Activated CD8-positive, alpha-beta memory T cell treated with anti-CD3 and anti-CD28 coated beads for 36 hours (primary cell): ENCODE data around the gene IFI30. TPM values are rescaled to one million over a fixed set of nuclear protein-coding genes. Genes with fewer than 3 reads are reported as not detected.

ENCODE experiments used
- CTCF ChIA-PET: fragments of 350-600 bp; sonication (Branson Sonifier 250); formaldehyde crosslinking; loops from one replicate; lab custom pipeline; 2021; ENCODE audit warnings: antibody characterized with exemption; lab: Charles Lee
- POLR2A ChIA-PET: fragments of 350-600 bp; sonication (Branson Sonifier 250); formaldehyde crosslinking; loops from one replicate; lab custom pipeline; 2021; ENCODE audit warnings: antibody characterized with exemption; lab: Charles Lee
- total RNA-seq, 2 experiments: library from RNA; stranded (reverse); gene quantifications; one replicate each; pipeline ENCODE4 v1.2.3, GENCODE V29; 2021

Gene IFI30
- 10 to 100 TPM; 22.5 to 24.6 TPM for total RNA-seq

DNA sequence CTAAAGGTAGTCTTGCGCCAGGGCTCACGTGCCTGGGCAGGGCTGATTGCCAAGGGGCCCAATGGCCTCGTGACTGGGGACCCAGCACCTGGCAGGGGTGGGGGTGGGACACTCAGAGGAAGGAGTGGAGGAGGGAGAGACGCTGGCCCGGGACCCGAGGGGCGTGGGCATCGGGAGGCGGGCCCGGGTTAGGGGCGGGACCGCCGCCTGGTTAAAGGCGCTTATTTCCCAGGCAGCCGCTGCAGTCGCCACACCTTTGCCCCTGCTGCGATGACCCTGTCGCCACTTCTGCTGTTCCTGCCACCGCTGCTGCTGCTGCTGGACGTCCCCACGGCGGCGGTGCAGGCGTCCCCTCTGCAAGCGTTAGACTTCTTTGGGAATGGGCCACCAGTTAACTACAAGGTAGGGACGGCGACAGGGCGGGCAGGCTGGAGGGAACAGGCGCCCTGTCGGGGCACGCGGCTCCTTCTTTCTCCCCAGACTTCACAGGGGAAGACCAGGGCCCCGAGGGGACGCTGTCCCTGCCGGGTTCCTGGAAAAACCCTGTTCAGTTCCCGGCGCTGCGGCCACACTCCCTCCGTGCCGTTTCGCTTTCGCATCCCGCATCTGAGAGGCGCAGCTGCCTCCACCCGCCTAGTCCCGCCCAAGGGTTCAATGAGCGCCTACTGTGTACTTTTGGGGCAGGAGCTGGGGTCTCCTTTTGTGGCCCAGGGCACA lies at the start of gene IFI30:
Gene IFI30 (plus strand): TSS at position 242 of the 717 bp plus-strand sequence. CDS start 29 bp downstream, at position 271.
- ChIA-PET CTCF (interaction anchor here (0.6 to 1.0 kb wide), 2 partner anchors 9 to 22 kb away, joined by 3 read pairs; no protein-coding TSS in a partner anchor), POLR2A (interaction anchor here (1.2 kb wide), 1 partner anchor 78 kb away, joined by 4 read pairs; no protein-coding TSS in a partner anchor)

- ChIA-PET CTCF (no interaction called here), POLR2A (no interaction called here)
Observed at GRCh38 chr19:18123819-18124218, 49.8 kb upstream of the IFI30 start.

DNA sequence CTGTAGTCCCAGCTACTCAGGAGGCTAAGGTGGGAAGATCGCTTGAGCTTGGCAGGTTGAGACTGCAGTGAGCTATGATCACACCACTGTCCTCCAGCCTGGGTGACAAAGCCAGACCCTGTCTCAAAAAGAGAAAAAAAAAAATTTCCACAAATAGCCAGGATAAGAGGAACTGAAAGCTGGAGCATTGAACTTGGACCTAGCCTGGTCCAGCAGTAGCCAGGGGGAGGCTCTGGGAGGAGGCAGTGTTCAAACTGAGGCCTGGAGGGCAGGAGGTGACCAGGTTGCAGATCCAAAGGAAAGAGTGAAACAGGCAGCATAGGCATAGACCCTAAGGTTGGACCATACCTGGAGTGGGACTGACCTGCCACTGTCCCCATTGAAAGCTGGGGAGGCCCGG lies 47.5 kb upstream of the IFI30 start:
- POLR2A ChIA-PET: no interaction called here
- CTCF ChIA-PET: interaction anchor here (2.3 kb wide), 1 partner anchor 13 kb away, joined by 7 read pairs; no protein-coding TSS in a partner anchor

DNA sequence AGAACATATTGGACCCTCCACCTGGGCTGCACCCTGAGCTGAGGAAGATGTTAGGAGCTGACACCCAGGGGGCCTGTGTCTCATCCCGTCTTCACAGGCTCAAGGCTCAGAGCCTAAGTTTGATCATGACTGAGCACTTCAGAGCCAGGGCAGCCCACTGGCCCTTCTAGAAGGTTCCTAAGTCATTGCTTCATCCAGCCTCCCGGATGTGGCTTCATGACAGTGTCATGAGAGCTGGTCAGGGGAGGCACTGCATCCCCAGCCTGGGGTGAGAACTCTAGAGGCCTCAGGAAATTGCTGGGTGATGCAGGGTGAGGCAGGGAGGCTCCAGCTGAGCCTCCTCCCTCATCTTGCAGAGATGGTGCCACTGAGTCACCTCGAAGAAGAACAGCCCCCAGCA lies 45.6 kb upstream of the IFI30 start:
- POLR2A ChIA-PET: no interaction called here
- CTCF ChIA-PET: interaction anchor here (1.0 kb wide), 1 partner anchor 23 kb away, joined by 3 read pairs; no protein-coding TSS in a partner anchor

DNA sequence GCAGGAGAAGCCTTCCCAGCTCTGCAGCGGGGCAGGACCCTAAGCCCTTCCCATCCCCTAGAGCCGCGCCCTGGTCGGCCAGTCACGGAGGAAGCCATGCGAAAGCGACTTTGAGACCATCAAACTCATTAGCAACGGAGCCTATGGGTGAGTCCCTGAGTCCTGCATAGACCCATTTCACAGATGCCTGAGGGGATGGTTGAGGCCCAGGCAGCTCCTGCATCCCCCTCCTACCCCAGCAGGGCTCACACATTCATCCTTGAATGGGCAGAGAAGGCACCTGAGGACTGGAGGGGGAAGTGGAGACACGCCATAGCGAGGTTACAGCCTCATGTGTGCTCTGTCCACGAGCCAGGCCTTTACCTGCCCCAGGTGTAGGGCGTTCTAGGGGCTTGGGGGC lies 44.8 kb upstream of the IFI30 start:
- POLR2A ChIA-PET: no interaction called here
- CTCF ChIA-PET: interaction anchor here (1.0 kb wide), 1 partner anchor 23 kb away, joined by 3 read pairs; no protein-coding TSS in a partner anchor

DNA sequence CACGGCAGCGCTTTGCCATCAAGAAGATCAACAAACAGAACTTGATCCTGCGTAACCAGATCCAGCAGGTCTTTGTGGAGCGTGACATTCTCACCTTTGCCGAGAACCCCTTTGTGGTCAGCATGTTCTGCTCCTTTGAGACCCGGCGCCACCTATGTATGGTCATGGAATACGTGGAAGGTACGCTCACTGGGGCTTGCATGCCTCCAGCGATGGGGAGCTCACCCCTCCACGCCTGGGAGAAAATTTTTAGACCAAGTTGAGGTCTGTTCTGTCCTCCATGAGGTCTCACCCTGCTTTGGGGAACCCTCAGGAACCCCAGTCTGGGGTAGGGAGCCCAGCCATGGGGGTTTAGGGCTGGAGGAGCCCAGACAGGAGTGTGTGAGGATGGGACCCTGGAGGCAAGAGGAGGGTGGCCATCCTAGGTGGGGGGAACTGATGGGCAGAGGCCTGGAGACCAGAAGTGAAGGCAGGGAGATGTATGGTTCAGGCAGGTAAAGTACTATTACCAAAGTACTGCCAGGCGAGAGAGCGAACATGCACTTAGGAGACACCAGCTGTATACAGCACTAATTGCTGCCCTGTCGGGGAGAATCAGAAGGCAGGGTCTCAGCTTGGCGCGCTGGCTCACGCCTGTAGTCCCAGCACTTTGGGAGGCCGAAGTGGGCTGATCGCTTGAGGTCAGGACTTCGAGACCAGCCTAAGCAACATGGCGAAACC lies 42.9 kb upstream of the IFI30 start:
- ChIA-PET POLR2A (no interaction called here), CTCF (no interaction called here)

- POLR2A ChIA-PET: no interaction called here
- CTCF ChIA-PET: no interaction called here
Observed at GRCh38 chr19:18131841-18132596, 41.6 kb upstream of the IFI30 start.

GRCh38 chr19:18135712-18136584 lies 37.7 kb upstream of the IFI30 start:
- CTCF ChIA-PET: interaction anchor here (0.6 kb wide), 1 partner anchor 44 kb away, joined by 3 read pairs; no protein-coding TSS in a partner anchor
- POLR2A ChIA-PET: no interaction called here

- ChIA-PET POLR2A (no interaction called here), CTCF (no interaction called here)
Observed at GRCh38 chr19:18137242-18137641, 36.4 kb upstream of the IFI30 start.

DNA sequence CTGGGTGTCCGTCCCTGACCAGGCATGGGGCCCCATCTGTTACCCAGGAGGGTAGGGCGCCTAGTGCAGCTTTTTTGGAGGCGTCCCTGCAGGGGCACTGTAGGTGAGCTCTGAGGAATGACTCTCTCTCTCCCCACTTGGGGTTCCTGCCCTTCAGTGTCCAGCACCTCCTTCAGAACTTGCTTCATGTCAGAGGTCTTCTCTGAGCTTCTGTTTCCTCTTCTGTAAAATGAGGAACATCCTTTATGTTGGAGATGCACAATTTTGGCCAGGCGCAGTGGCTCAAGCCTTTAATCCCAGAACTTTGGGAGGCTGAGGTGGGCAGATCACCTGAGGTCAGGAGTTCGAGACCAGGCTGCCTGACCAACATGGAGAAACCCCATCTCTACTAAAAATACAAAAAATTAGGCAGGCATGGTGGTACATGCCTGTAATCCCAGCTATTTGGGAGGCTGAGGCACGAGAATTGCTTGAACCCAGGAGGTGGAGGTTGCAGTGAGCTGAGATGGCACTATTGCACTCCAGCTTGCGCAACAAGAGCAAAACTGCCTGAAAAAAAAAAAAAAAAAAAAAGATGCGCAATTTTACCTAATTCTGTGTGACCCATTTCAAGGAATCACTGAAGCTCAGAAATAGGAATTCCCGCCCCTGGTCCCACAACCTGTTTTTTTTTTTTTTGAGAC lies 35.8 kb upstream of the IFI30 start:
- ChIA-PET CTCF (no interaction called here), POLR2A (interaction anchor here (0.7 kb wide), 1 partner anchor 143 kb away, joined by 4 read pairs; no protein-coding TSS in a partner anchor)

GRCh38 chr19:18140473-18140872 lies 33.1 kb upstream of the IFI30 start:
- POLR2A ChIA-PET: no interaction called here
- CTCF ChIA-PET: interaction anchor here (0.6 to 3.0 kb wide), 2 partner anchors 12 to 171 kb away, joined by 4 to 10 read pairs; partner anchors contain the start of gene PIK3R2

GRCh38 chr19:18141031-18141430 lies 32.6 kb upstream of the IFI30 start:
- CTCF ChIA-PET: interaction anchor here (0.6 to 3.0 kb wide), 4 partner anchors 11 to 171 kb away, joined by 4 to 10 read pairs (median 4); partner anchors contain the start of gene PIK3R2
- POLR2A ChIA-PET: no interaction called here

DNA sequence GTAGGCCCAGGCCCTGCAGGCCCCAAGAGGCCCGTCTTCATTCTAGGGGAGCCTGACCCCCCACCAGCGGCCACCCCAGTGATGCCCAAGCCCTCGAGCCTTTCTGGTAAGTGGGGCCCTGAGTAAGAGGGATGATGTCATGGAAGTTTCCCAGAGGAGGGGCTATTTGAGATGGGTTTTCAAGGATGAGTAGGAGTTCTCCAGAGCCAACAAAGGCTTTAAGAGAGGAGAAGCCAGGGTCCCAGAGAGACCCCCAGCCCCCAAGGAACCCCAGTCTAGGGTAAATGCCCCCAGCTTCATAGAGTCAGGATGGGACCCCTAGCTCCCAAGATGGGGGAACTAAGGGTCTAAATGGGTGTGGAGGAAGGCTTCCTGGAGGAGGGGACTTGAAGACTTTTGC lies 29.7 kb upstream of the IFI30 start:
- CTCF ChIA-PET: no interaction called here
- POLR2A ChIA-PET: no interaction called here

GRCh38 chr19:18144361-18144760 lies 29.3 kb upstream of the IFI30 start:
- CTCF ChIA-PET: no interaction called here
- POLR2A ChIA-PET: no interaction called here

DNA sequence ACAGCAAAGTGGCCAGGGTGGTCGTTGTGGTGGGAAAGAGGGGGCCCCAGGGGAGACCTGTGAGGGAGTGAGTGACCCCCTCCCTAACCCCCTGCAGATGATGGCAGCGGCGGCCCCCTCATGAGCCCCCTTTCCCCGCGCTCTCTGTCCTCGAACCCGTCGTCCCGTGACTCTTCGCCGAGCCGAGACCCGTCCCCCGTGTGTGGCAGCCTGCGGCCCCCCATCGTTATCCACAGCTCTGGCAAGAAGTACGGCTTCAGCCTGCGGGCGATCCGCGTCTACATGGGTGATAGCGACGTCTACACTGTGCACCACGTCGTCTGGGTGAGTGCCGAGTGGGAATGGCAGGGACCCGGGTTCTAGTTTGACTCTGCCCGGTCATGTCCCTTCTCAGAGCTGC lies 28.7 kb upstream of the IFI30 start:
- POLR2A ChIA-PET: no interaction called here
- CTCF ChIA-PET: no interaction called here

DNA sequence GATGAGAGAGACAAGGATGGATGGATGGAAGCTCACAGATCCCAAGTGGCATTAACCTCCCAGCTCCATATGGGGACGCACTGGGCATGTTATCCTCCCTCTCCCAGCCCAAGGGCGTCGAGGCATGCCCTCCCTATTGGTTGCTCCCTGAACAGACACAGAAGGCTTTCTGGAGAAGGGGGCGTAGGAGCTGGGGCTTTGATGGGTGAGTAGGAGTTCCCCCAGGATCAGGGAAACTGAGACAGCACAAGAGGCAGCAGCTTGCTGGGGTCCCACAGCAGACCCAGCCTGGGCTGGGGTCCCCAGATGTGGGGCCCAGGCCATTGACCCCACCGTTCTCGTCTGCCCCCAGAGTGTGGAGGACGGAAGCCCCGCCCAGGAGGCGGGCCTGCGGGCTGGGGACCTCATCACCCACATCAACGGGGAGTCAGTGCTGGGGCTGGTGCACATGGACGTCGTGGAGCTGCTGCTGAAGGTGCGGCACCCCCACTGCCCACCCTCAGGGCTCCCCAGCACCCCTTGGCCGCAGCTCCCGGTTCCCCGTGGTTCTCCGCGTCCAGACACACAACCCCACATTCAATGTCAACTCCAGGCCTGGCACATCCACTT lies 28.1 kb upstream of the IFI30 start:
- CTCF ChIA-PET: no interaction called here
- POLR2A ChIA-PET: no interaction called here

GRCh38 chr19:18147396-18147795 lies 26.2 kb upstream of the IFI30 start:
- POLR2A ChIA-PET: no interaction called here
- CTCF ChIA-PET: no interaction called here

DNA sequence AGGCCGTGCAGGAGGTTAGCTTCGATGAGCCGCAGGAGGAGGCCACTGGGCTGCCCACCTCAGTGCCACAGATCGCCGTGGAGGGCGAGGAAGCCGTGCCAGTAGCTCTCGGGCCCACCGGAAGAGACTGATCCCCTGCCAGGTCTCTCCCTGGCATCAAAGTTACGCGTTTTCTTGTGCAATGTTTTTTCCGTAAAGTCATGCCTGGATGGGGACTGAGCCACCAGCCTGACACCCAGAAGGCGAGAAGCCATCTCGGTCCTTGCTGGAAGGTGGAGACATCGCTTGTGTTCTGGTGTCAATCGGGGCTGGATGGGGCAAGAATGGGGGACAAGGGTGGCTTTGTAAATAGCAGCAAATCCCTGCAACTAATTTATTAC lies 24.0 kb upstream of the IFI30 start:
- CTCF ChIA-PET: interaction anchor here (0.7 kb wide), 1 partner anchor 42 kb away, joined by 3 read pairs; no protein-coding TSS in a partner anchor

More for the DNA sequence above, 24.0 kb upstream of the IFI30 start:
- POLR2A ChIA-PET: no interaction called here
